HEK293 (cell line): Measurements from ENCODE around the gene DDX56.

Source experiments
- CTCF ChIA-PET: fragments of 350-600 bp; formaldehyde crosslinking; extraction: SDS; loops from one replicate; lab custom pipeline; 2021; ENCODE audit warnings: antibody characterized with exemption; lab: Yijun Ruan, JAX
- POLR2A ChIA-PET: fragments of 300-600 bp; formaldehyde crosslinking; extraction: SDS; loops from one replicate; lab custom pipeline; 2020; ENCODE audit warnings: antibody characterized with exemption, inconsistent platforms; lab: Yijun Ruan, JAX
- H3K27ac ChIP-seq: fragments of 200-500 bp; sonication (Bioruptor generic); 2 replicates; pipeline ENCODE4 v1.5.1; 2014; ENCODE audit warnings: low read depth, low read length, control low read depth, inconsistent platforms; ENCODE audit errors: extremely low read depth
- H3K36me3 ChIP-seq, 2 experiments: fragments of 200-500 bp in 1 of 2; sonication (Bioruptor generic) in 1 of 2; 1 replicate in 1 of 2; 2 replicates in 1 of 2; pipeline ENCODE4 v1.5.1; 2014 to 2017; ENCODE audit warnings: inconsistent platforms in 2 of 2, low read length in 2 of 2; ENCODE audit not compliant: control insufficient read depth in 2 of 2, insufficient read depth in 1 of 2
- H3K4me1 ChIP-seq: fragments of 200-500 bp; sonication (Bioruptor generic); 2 replicates; pipeline ENCODE4 v1.5.1; 2014; ENCODE audit warnings: mild to moderate bottlenecking, low read length, inconsistent platforms; ENCODE audit not compliant: control insufficient read depth, insufficient read depth
- H3K4me3 ChIP-seq: 2 replicates; pipeline ENCODE4 v1.5.1; 2011; ENCODE audit warnings: low read depth, mild to moderate bottlenecking, control low read depth, low read length, moderate library complexity
- H3K9me3 ChIP-seq: fragments of 200-500 bp; sonication (Bioruptor generic); 2 replicates; pipeline ENCODE4 v1.5.1; 2014; ENCODE audit warnings: low read depth, low read length, inconsistent platforms; ENCODE audit not compliant: control insufficient read depth, insufficient read depth
- FEZF1 ChIP-seq: fragments of 450-650 bp; formaldehyde crosslinking; IDR thresholded peaks from 2 replicates; pipeline ENCODE4 v1.5.1; 2016; ENCODE audit warnings: missing biosample characterization, missing genetic modification characterization
- GLIS2 ChIP-seq: fragments of 450-650 bp; formaldehyde crosslinking; IDR thresholded peaks from 2 replicates; pipeline ENCODE4 v1.5.1; 2016; ENCODE audit warnings: missing biosample characterization, missing genetic modification characterization
- IKZF3 ChIP-seq: fragments of 450-650 bp; IDR thresholded peaks from 2 replicates; pipeline ENCODE4 v1.5.0; 2018; ENCODE audit warnings: missing biosample characterization, mild to moderate bottlenecking, missing genetic modification characterization, moderate library complexity
- OSR2 ChIP-seq: fragments of 450-650 bp; formaldehyde crosslinking; IDR thresholded peaks from 2 replicates; pipeline ENCODE4 v1.5.1; 2016; ENCODE audit warnings: missing biosample characterization, missing genetic modification characterization
- SP3 ChIP-seq: fragments of 450-650 bp; formaldehyde crosslinking; IDR thresholded peaks from 2 replicates; pipeline ENCODE4 v1.5.1; 2016; ENCODE audit warnings: missing biosample characterization, missing genetic modification characterization
- SP7 ChIP-seq: fragments of 450-650 bp; formaldehyde crosslinking; IDR thresholded peaks from 2 replicates; pipeline ENCODE4 v1.5.1; 2016; ENCODE audit warnings: missing biosample characterization, missing genetic modification characterization
- YY2 ChIP-seq: fragments of 450-650 bp; formaldehyde crosslinking; IDR thresholded peaks from 2 replicates; pipeline ENCODE4 v1.5.1; 2016; ENCODE audit warnings: missing biosample characterization, missing genetic modification characterization
- ZEB2 ChIP-seq: fragments of 450-650 bp; formaldehyde crosslinking; IDR thresholded peaks from 2 replicates; pipeline ENCODE4 v1.5.1; 2016; ENCODE audit warnings: missing biosample characterization, missing genetic modification characterization
- ZFP37 ChIP-seq: fragments of 450-650 bp; formaldehyde crosslinking; IDR thresholded peaks from 2 replicates; pipeline ENCODE4 v1.5.1; 2016; ENCODE audit warnings: missing biosample characterization, missing genetic modification characterization
- ZFP69B ChIP-seq: fragments of 450-650 bp; formaldehyde crosslinking; IDR thresholded peaks from 2 replicates; pipeline ENCODE4 v1.5.1; 2016; ENCODE audit warnings: missing biosample characterization, missing genetic modification characterization
- ZNF10 ChIP-seq: fragments of 450-650 bp; formaldehyde crosslinking; IDR thresholded peaks from 2 replicates; pipeline ENCODE4 v1.5.1; 2017; ENCODE audit warnings: missing biosample characterization, missing genetic modification characterization
- ZNF112 ChIP-seq: fragments of 450-650 bp; formaldehyde crosslinking; IDR thresholded peaks from 2 replicates; pipeline ENCODE4 v1.5.0; 2017; ENCODE audit warnings: missing biosample characterization, missing genetic modification characterization
- ZNF121 ChIP-seq: fragments of 450-650 bp; formaldehyde crosslinking; IDR thresholded peaks from 2 replicates; pipeline ENCODE4 v1.5.1; 2016; ENCODE audit warnings: missing biosample characterization, missing genetic modification characterization
- ZNF140 ChIP-seq: fragments of 450-650 bp; formaldehyde crosslinking; IDR thresholded peaks from 2 replicates; pipeline ENCODE4 v1.5.1; 2016; ENCODE audit warnings: missing biosample characterization, missing genetic modification characterization
- ZNF155 ChIP-seq: fragments of 450-650 bp; formaldehyde crosslinking; IDR thresholded peaks from 2 replicates; pipeline ENCODE4 v1.5.1; 2016; ENCODE audit warnings: missing biosample characterization, missing genetic modification characterization
- ZNF404 ChIP-seq: fragments of 450-650 bp; formaldehyde crosslinking; IDR thresholded peaks from 2 replicates; pipeline ENCODE4 v1.5.1; 2017; ENCODE audit warnings: missing biosample characterization, missing genetic modification characterization
- ZNF530 ChIP-seq: fragments of 450-650 bp; formaldehyde crosslinking; IDR thresholded peaks from 2 replicates; pipeline ENCODE4 v1.5.1; 2016; ENCODE audit warnings: low read depth, missing biosample characterization, missing genetic modification characterization
- ZNF558 ChIP-seq: fragments of 450-650 bp; formaldehyde crosslinking; IDR thresholded peaks from 2 replicates; pipeline ENCODE4 v1.5.1; 2016; ENCODE audit warnings: missing biosample characterization, missing genetic modification characterization
- ZNF621 ChIP-seq: fragments of 450-650 bp; formaldehyde crosslinking; IDR thresholded peaks from 2 replicates; pipeline ENCODE4 v1.5.1; 2017; ENCODE audit warnings: missing biosample characterization, missing genetic modification characterization
- ZNF624 ChIP-seq: fragments of 450-650 bp; formaldehyde crosslinking; IDR thresholded peaks from 2 replicates; pipeline ENCODE4 v1.5.1; 2017; ENCODE audit warnings: missing biosample characterization, missing genetic modification characterization
- ZNF639 ChIP-seq: fragments of 450-650 bp; formaldehyde crosslinking; IDR thresholded peaks from 2 replicates; pipeline ENCODE4 v1.5.1; 2016; ENCODE audit warnings: missing biosample characterization, missing genetic modification characterization
- ZNF658 ChIP-seq: fragments of 450-650 bp; formaldehyde crosslinking; IDR thresholded peaks from 2 replicates; pipeline ENCODE4; 2016; ENCODE audit warnings: missing biosample characterization, missing genetic modification characterization
- ZNF791 ChIP-seq: fragments of 450-650 bp; formaldehyde crosslinking; IDR thresholded peaks from 2 replicates; pipeline ENCODE4 v1.5.1; 2016; ENCODE audit warnings: missing biosample characterization, missing genetic modification characterization
- ZNF830 ChIP-seq: fragments of 450-650 bp; IDR thresholded peaks from 2 replicates; pipeline ENCODE4 v1.5.0; 2018; ENCODE audit warnings: missing biosample characterization, missing genetic modification characterization, low read depth, mild to moderate bottlenecking, moderate library complexity
- TF ChIP-seq, protein P1 (sequence below): fragments of 450-650 bp; formaldehyde crosslinking; IDR thresholded peaks from 2 replicates; pipeline ENCODE4 v1.5.1; 2016; ENCODE audit warnings: missing biosample characterization, missing genetic modification characterization
- TF ChIP-seq, protein P2 (sequence below): fragments of 450-650 bp; formaldehyde crosslinking; IDR thresholded peaks from 2 replicates; pipeline ENCODE4 v1.5.1; 2016; ENCODE audit warnings: missing biosample characterization, missing genetic modification characterization
- TF ChIP-seq, protein P3 (sequence below): fragments of 450-650 bp; formaldehyde crosslinking; IDR thresholded peaks from 2 replicates; pipeline ENCODE4 v1.5.0; 2017; ENCODE audit warnings: missing biosample characterization, missing genetic modification characterization, borderline replicate concordance

Gene DDX56

DNA sequence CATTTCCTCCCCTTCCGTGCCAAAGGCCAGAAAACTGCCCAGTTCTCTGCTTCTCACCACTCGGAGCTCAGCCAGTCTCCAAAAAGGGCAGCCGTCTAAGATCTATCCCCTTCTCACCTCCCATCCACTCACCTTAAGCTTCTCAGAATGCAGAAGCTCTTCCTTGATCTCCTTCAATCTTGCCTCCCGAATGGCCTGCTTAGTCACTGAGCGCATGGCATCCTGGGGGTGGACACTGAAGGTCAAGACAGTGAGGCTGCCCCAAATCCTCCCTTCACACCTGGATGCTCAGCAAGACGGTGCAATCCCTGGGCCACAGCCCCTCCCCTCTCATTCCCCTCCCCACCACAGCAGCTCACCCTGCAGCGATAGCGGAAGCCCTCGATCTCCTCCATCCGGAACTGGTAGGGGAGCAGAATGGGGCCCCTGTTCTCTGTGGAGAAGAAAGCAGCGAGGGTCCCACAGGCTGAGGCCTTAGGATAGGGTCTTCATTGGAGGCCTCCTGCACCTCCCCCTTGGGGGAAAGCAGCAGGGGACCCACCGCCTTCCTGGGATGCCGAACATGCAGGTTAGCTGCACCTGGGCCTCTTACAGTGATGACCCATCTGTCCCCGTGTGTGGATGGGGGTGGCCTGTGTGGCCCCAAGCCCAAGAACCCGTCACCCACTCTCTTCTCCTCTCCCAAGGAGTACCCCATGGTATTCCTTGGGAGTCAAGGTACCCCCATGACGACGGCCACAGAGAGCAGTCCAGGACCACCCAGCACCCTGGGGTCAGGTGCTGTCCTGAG lies 4.7 kb downstream of the DDX56 start (continued):
- TF ChIP-seq ZNF112, result no peak
- TF ChIP-seq ZNF404 (tag by site-specific recombination), result no peak
- TF ChIP-seq ZNF10 (tag by site-specific recombination), result no peak
- TF ChIP-seq, protein P1, sequence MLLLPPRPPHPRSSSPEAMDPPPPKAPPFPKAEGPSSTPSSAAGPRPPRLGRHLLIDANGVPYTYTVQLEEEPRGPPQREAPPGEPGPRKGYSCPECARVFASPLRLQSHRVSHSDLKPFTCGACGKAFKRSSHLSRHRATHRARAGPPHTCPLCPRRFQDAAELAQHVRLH (tag by site-specific recombination), result no peak
- no peak for TF ChIP-seq ZNF155 (tag by site-specific recombination)
- TF ChIP-seq ZNF530 (tag by site-specific recombination), result no peak
- no peak for TF ChIP-seq ZNF830 (tag by site-specific recombination)

DNA sequence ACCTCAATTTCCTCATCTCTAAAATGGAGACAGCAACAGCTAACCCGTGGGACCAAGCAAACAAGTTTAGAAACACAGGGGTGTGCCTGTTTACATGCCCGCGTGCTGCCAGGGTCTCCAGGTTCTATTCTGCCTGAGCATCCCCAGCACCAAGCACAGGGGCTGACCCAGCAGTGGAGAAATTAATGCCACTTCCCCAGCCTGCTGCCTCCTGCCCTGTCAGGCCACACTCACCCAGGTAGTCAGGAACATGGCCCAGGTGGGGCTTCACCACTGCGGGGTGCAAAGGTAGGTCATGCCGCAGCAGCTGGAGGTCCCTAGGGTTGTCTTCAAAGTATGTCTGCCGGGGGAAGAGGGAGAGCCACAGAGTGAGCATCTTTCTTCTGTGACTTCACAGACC lies 5.8 kb downstream of the DDX56 start:
- Histone ChIP-seq H3K36me3 (peaks cover 22 to 93% of the 10 kb centered on the region in 2 experiments), H3K9me3 (no peaks in the 10 kb centered on the region), H3K4me1 (no peaks in the 10 kb centered on the region; the same call in 1 of the 2 replicates), H3K27ac (no peak overlapping the region), H3K4me3 (no peak overlapping the region)
- CTCF ChIA-PET, result interaction anchor here (0.6 to 1.5 kb wide), 2 partner anchors 31 to 414 kb away, joined by 3 read pairs; no protein-coding TSS in a partner anchor
- POLR2A ChIA-PET, result interaction anchor here (1.5 kb wide), 1 partner anchor 14 kb away, joined by 3 read pairs; the partner anchor contains the start of gene TMED4
- no peak for TF ChIP-seq ZNF624 (tag by site-specific recombination)
- no peak for TF ChIP-seq ZEB2 (tag by site-specific recombination)
- TF ChIP-seq ZNF140 (tag by site-specific recombination), result no peak
- TF ChIP-seq OSR2 (tag by site-specific recombination), result no peak
- TF ChIP-seq SP3 (tag by site-specific recombination), result no peak
- TF ChIP-seq ZNF658 (tag by site-specific recombination), result no peak
- TF ChIP-seq IKZF3 (tag by site-specific recombination), result no peak
- TF ChIP-seq YY2 (tag by site-specific recombination), result no peak
- TF ChIP-seq, protein P2, sequence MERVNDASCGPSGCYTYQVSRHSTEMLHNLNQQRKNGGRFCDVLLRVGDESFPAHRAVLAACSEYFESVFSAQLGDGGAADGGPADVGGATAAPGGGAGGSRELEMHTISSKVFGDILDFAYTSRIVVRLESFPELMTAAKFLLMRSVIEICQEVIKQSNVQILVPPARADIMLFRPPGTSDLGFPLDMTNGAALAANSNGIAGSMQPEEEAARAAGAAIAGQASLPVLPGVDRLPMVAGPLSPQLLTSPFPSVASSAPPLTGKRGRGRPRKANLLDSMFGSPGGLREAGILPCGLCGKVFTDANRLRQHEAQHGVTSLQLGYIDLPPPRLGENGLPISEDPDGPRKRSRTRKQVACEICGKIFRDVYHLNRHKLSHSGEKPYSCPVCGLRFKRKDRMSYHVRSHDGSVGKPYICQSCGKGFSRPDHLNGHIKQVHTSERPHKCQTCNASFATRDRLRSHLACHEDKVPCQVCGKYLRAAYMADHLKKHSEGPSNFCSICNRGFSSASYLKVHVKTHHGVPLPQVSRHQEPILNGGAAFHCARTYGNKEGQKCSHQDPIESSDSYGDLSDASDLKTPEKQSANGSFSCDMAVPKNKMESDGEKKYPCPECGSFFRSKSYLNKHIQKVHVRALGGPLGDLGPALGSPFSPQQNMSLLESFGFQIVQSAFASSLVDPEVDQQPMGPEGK (tag by site-specific recombination), result no peak
- no peak for TF ChIP-seq ZNF621
- no peak for TF ChIP-seq FEZF1 (tag by site-specific recombination)
- TF ChIP-seq ZNF121 (tag by site-specific recombination), result no peak
- TF ChIP-seq ZFP69B (tag by site-specific recombination), result no peak
- no peak for TF ChIP-seq ZNF791 (tag by site-specific recombination)
- TF ChIP-seq ZNF639 (tag by site-specific recombination), result no peak
- TF ChIP-seq, protein P3, sequence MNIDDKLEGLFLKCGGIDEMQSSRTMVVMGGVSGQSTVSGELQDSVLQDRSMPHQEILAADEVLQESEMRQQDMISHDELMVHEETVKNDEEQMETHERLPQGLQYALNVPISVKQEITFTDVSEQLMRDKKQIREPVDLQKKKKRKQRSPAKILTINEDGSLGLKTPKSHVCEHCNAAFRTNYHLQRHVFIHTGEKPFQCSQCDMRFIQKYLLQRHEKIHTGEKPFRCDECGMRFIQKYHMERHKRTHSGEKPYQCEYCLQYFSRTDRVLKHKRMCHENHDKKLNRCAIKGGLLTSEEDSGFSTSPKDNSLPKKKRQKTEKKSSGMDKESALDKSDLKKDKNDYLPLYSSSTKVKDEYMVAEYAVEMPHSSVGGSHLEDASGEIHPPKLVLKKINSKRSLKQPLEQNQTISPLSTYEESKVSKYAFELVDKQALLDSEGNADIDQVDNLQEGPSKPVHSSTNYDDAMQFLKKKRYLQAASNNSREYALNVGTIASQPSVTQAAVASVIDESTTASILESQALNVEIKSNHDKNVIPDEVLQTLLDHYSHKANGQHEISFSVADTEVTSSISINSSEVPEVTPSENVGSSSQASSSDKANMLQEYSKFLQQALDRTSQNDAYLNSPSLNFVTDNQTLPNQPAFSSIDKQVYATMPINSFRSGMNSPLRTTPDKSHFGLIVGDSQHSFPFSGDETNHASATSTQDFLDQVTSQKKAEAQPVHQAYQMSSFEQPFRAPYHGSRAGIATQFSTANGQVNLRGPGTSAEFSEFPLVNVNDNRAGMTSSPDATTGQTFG (tag by site-specific recombination), result no peak
- no peak for TF ChIP-seq ZNF558 (tag by site-specific recombination)
- no peak for TF ChIP-seq ZFP37
- TF ChIP-seq GLIS2 (tag by site-specific recombination), result no peak
- no peak for TF ChIP-seq SP7 (tag by site-specific recombination)
